EL (cell line): ENCODE data around the gene MAP7.
"Not testable (repeated sequence)": the region's sequence is repeated elsewhere in the genome, so short reads cannot be mapped to it uniquely, and the experiment has no call there.

Experiments
- DNase-seq: peaks from one replicate; pipeline ENCODE4 v3.0.0-alpha.2; 2016

Gene MAP7

GRCh38 chr6:136501514-136501913 is 48.7 kb downstream of the MAP7 start:
- DNase-seq = no peak

GRCh38 chr6:136501096-136501495 is 49.1 kb downstream of the MAP7 start:
- DNase-seq = no peak

GRCh38 chr6:136500414-136500813 is 49.8 kb downstream of the MAP7 start:
- no peak for DNase-seq

- DNase-seq = no peak
Observed at GRCh38 chr6:136499370-136499769, 50.9 kb downstream of the MAP7 start.

GRCh38 chr6:136496449-136496848 is 53.8 kb downstream of the MAP7 start:
- not testable (repeated sequence) for DNase-seq

- DNase-seq = no peak
Observed at GRCh38 chr6:136494710-136495109, 55.5 kb downstream of the MAP7 start.

GRCh38 chr6:136494059-136494458 is 56.2 kb downstream of the MAP7 start:
- no peak for DNase-seq

GRCh38 chr6:136492409-136492808 is 57.8 kb downstream of the MAP7 start:
- DNase-seq = no peak

GRCh38 chr6:136491754-136492153 is 58.5 kb downstream of the MAP7 start:
- DNase-seq = no peak

GRCh38 chr6:136491251-136491650 is 59.0 kb downstream of the MAP7 start:
- DNase-seq = no peak

GRCh38 chr6:136489689-136490033 is 60.6 kb downstream of the MAP7 start:
- DNase-seq = not testable (repeated sequence)

GRCh38 chr6:136487759-136488425 is 62.3 kb downstream of the MAP7 start:
- DNase-seq = peak; percentile 14

- DNase-seq = no peak
Observed at GRCh38 chr6:136486357-136486756, 63.9 kb downstream of the MAP7 start.

- DNase-seq = no peak
Observed at GRCh38 chr6:136483906-136484305, 66.3 kb downstream of the MAP7 start.

- DNase-seq = not testable (repeated sequence)
Observed at GRCh38 chr6:136483005-136483404, 67.2 kb downstream of the MAP7 start.

GRCh38 chr6:136477548-136477947 is 72.7 kb downstream of the MAP7 start:
- DNase-seq = no peak

GRCh38 chr6:136475686-136476085 is 74.5 kb downstream of the MAP7 start:
- no peak for DNase-seq

GRCh38 chr6:136474241-136474640 is 76.0 kb downstream of the MAP7 start:
- no peak for DNase-seq

- DNase-seq = no peak
Observed at GRCh38 chr6:136471922-136472321, 78.3 kb downstream of the MAP7 start.

GRCh38 chr6:136471372-136471771 is 78.8 kb downstream of the MAP7 start:
- no peak for DNase-seq

- no peak for DNase-seq
Observed at GRCh38 chr6:136470044-136470443, 80.2 kb downstream of the MAP7 start.

GRCh38 chr6:136469154-136469553 is 81.1 kb downstream of the MAP7 start:
- DNase-seq = no peak

GRCh38 chr6:136468711-136469110 is 81.5 kb downstream of the MAP7 start:
- no peak for DNase-seq

GRCh38 chr6:136467186-136467585 is 83.0 kb downstream of the MAP7 start:
- DNase-seq = no peak

GRCh38 chr6:136466777-136467176 is 83.4 kb downstream of the MAP7 start:
- DNase-seq = no peak
